ENCODE results near the gene BMP6. TPM values are rescaled to one million over a fixed set of nuclear protein-coding genes. Genes with fewer than 3 reads are reported as not detected.

The BMP6 gene
- total RNA-seq, 1 donor from 2014 or later: 9.0 TPM

- DNase-seq (ENCODE audit: low spot score): no peak
- ATAC-seq: no peak
Measured at GRCh38 chr6:7706269-7706668, 19.6 kb upstream of the BMP6 start.

GRCh38 chr6:7707787-7708186 lies 18.1 kb upstream of the BMP6 start:
- ATAC-seq (no peak), DNase-seq (ENCODE audit: low spot score) (no peak)
- intact Hi-C loops (cut with DNase I): no loop called here

More at GRCh38 chr6:7706269-7706668, 19.6 kb upstream of the BMP6 start:
- intact Hi-C loops (cut with DNase I): no loop called here

- DNase-seq (ENCODE audit: low spot score): no peak
- no peak for ATAC-seq
- intact Hi-C loops (cut with DNase I): no loop called here
Measured at GRCh38 chr6:7719364-7719850, 6.5 kb upstream of the BMP6 start.

GRCh38 chr6:7720346-7720745 lies 5.6 kb upstream of the BMP6 start:
- ATAC-seq (no peak), DNase-seq (ENCODE audit: low spot score) (no peak)
- intact Hi-C loops (cut with DNase I): loop anchor here (5.0 kb wide), 1 partner anchor 337 kb away; no protein-coding TSS in a partner anchor

- DNase-seq (ENCODE audit: low spot score) (no peak), ATAC-seq (no peak)
- intact Hi-C loops (cut with DNase I): loop anchor here (5.0 kb wide), 1 partner anchor 336 kb away; no protein-coding TSS in a partner anchor
Measured at GRCh38 chr6:7721649-7722048, 4.2 kb upstream of the BMP6 start.

- peak; percentile 67 for ATAC-seq
- DNase-seq (ENCODE audit: low spot score): peak; percentile 88
- intact Hi-C loops (cut with DNase I): loop anchor here (5.0 kb wide), 1 partner anchor 334 kb away; no protein-coding TSS in a partner anchor
Measured at GRCh38 chr6:7723041-7723447, 2.9 kb upstream of the BMP6 start.

- ATAC-seq: no peak
- intact Hi-C loops (cut with DNase I): loop anchor here (5.0 kb wide), 1 partner anchor 334 kb away; no protein-coding TSS in a partner anchor
- DNase-seq (ENCODE audit: low spot score): no peak
Measured at GRCh38 chr6:7723554-7723953, 2.3 kb upstream of the BMP6 start.

GRCh38 chr6:7725412-7725811 lies 487 bp upstream of the BMP6 start:
- ATAC-seq: no peak
- intact Hi-C loops (cut with DNase I): no loop called here
- DNase-seq (ENCODE audit: low spot score): no peak

GRCh38 chr6:7726416-7727085 lies 652 bp downstream of the BMP6 start:
- intact Hi-C loops (cut with DNase I): no loop called here
- ATAC-seq: no peak
- no peak for DNase-seq (ENCODE audit: low spot score)

GRCh38 chr6:7727086-7727945 lies 1.4 kb downstream of the BMP6 start:
- no peak for ATAC-seq
- DNase-seq (ENCODE audit: low spot score): no peak
- intact Hi-C loops (cut with DNase I): no loop called here

- no peak for DNase-seq (ENCODE audit: low spot score)
- intact Hi-C loops (cut with DNase I): no loop called here
Measured at GRCh38 chr6:7727946-7728854, 2.3 kb downstream of the BMP6 start.

GRCh38 chr6:7728855-7729590 lies 3.1 kb downstream of the BMP6 start:
- DNase-seq (ENCODE audit: low spot score) (no peak), ATAC-seq (no peak)
- intact Hi-C loops (cut with DNase I): no loop called here

More at GRCh38 chr6:7727946-7728854, 2.3 kb downstream of the BMP6 start:
- ATAC-seq: peak; percentile 46

GRCh38 chr6:7730001-7730783 lies 4.3 kb downstream of the BMP6 start:
- intact Hi-C loops (cut with DNase I): no loop called here
- DNase-seq (ENCODE audit: low spot score) (no peak), ATAC-seq (no peak)

GRCh38 chr6:7730784-7731227 lies 4.9 kb downstream of the BMP6 start:
- ATAC-seq: no peak
- intact Hi-C loops (cut with DNase I): no loop called here
- no peak for DNase-seq (ENCODE audit: low spot score)

- intact Hi-C loops (cut with DNase I): no loop called here
- no peak for ATAC-seq
- no peak for DNase-seq (ENCODE audit: low spot score)
Measured at GRCh38 chr6:7731294-7731693, 5.4 kb downstream of the BMP6 start.

- intact Hi-C loops (cut with DNase I): no loop called here
- DNase-seq (ENCODE audit: low spot score) (no peak), ATAC-seq (no peak)
Measured at GRCh38 chr6:7732228-7732627, 6.3 kb downstream of the BMP6 start.

- no peak for DNase-seq (ENCODE audit: low spot score)
- no peak for ATAC-seq
- intact Hi-C loops (cut with DNase I): no loop called here
Measured at GRCh38 chr6:7734707-7735383, 8.9 kb downstream of the BMP6 start.

Data from sciatic nerve (tissue), 2 donors.